VCaP (cell line): ENCODE measurements around the gene TAX1BP3.

ENCODE experiments used
- H3K27ac ChIP-seq: fragments of 450-650 bp; 2 replicates; pipeline ENCODE4 v1.5.1; 2017
- TF ChIP-seq, protein P1 (sequence below): fragments of 450-650 bp; conservative IDR thresholded peaks from 2 replicates; pipeline ENCODE4 v1.5.1; 2017; ENCODE audit warnings: mild to moderate bottlenecking, moderate library complexity

The TAX1BP3 gene

DNA sequence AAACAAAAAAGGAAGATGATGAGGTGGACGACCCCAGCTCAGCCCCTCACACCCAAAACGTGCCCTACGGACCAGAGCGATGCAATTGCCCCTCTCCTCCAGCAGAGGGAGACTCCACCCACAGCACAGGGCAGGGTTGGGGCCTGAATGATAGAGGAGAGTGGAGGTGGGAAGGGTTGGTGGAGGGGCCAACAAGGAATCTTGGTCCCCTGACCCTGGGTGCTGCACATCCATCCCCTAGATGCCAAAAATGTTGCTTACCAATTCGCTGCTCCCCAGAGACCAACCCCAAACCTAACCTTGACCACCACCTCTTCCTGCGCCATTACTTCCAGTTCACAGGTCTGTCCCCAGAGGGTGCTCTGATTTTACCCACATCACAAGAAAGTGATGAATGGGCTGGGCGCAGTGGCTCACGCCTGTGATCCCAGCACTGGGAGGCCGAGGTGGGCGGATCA, 14.7 kb upstream of the TAX1BP3 start:
- TF ChIP-seq, protein P1, sequence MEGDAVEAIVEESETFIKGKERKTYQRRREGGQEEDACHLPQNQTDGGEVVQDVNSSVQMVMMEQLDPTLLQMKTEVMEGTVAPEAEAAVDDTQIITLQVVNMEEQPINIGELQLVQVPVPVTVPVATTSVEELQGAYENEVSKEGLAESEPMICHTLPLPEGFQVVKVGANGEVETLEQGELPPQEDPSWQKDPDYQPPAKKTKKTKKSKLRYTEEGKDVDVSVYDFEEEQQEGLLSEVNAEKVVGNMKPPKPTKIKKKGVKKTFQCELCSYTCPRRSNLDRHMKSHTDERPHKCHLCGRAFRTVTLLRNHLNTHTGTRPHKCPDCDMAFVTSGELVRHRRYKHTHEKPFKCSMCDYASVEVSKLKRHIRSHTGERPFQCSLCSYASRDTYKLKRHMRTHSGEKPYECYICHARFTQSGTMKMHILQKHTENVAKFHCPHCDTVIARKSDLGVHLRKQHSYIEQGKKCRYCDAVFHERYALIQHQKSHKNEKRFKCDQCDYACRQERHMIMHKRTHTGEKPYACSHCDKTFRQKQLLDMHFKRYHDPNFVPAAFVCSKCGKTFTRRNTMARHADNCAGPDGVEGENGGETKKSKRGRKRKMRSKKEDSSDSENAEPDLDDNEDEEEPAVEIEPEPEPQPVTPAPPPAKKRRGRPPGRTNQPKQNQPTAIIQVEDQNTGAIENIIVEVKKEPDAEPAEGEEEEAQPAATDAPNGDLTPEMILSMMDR: peak; percentile 97
- no peak overlapping the region for H3K27ac ChIP-seq

DNA sequence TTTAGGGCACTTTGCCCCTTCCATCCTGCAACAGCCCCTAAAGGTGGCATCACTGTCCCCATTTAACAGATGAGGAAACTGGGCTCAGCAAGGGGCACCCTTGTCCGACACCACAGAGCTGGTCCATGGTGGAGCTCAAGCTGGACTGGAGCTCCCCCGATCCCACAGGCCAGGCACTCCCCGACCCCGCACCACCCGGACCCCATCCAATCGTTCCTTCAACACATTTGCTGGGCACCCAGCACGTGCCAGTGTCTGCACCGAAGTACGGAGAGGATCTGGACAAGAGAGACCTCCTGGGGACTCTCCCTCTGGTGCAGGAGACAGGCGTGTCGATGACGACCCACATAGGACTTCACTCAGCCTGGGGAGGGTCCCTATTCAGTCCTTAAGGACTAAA, 13.7 kb upstream of the TAX1BP3 start:
- TF ChIP-seq, protein P1: no peak
- no peak overlapping the region for H3K27ac ChIP-seq

DNA sequence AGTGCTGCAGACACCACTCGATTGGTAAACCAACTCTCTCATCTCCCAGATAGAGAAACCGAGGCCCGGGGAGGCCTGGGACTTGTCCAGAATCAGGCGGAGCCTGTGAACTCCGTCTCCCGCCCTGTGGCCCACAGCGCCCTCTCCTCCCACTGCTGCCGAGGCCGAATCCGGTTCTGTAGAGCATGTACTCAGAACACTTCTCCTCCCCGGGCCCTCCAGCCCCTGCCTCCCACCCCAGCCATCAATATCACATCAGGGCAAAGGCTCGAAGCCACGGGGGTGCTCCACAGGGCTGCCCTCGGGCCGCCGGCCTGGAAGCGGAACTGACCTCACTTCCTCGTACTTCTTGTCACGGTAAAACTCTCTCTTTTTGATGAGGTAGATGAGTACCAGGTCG, 13.2 kb upstream of the TAX1BP3 start:
- no peak overlapping the region for H3K27ac ChIP-seq
- TF ChIP-seq, protein P1: no peak

DNA sequence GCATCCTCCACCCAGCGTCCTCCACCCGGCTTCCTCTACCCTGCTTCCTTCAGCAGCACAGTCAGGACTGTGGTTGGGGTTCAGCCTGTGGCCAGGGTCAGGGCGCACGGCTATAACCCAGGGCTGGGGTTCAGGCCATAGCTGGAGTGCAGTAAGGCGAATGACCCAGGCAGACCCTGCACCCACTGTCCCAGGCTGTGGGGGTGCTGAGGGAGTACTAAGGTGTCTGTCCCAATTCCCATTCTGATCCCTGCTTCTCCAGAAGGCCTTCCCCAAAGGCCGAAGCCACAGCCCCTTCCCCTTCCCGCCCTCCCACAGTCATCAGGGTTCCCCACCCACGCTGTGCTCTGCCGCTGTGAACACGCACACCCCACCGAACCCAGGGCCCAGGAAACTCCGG, 12.7 kb upstream of the TAX1BP3 start:
- H3K27ac ChIP-seq: no peak overlapping the region
- TF ChIP-seq, protein P1: no peak

DNA sequence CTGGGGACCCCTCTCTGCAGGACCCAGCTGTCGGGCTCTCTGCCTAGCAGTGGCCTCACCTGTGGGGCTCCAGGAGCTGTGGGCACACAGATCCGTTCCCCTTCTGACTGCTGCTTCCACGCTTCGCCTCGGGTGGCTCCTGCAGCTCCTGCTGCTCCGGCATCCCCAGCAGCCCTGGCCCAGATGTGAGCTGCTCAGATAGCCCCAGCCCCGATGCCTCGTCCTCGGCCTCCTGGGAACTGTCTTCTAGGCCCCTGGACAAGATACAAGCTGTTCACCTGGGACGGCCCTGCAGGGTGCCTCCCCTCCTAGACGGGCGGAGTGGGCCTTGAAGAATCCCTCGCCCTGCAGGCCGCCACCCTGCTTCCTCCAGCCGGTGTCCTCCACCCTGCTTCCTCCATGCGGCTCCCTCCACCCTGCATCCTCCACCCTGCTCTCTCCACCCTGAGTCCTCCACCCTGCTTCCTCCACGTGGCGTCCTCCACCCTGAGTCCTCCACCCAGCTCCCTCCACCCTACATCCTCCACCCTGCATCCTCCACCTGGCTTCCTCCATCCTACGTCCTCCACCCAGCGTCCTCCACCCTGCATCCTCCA, 11.3 kb upstream of the TAX1BP3 start:
- TF ChIP-seq, protein P1: no peak
- no peak overlapping the region for H3K27ac ChIP-seq

DNA sequence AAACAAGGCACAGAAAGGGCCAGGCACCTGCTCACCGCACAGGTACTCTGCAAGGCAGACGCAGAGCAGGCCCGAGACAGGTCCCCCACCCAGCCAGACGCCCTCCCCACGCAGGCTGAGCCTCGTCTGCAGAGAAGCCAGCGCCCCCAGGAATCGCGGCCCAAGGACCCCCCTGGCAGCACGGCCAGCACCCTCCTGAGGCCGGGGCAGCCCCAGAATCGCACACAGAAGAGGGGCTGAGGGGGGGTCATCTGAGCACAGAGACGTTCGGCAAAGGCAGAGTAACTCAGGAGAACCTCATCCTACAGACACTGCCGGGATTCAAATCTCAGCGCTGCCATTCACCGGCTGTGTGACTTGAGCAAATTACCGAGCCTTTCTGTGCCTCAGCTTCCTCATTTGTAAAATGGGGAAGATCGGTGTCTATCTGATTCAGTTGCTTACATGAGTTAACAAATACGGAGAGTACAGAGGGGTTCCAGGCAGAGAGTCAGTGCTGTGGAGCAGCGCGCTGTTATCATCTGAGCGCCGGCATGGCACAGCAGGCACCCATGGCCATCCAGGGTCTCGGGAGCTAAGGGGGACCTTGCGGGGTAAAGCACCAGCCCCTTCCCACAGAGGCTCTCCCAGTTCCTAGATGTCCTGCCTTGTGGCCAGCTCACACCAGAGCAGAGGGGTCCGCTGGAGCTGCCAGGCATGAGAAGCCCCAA, 10.6 kb upstream of the TAX1BP3 start:
- H3K27ac ChIP-seq: no peak overlapping the region
- TF ChIP-seq, protein P1: no peak

DNA sequence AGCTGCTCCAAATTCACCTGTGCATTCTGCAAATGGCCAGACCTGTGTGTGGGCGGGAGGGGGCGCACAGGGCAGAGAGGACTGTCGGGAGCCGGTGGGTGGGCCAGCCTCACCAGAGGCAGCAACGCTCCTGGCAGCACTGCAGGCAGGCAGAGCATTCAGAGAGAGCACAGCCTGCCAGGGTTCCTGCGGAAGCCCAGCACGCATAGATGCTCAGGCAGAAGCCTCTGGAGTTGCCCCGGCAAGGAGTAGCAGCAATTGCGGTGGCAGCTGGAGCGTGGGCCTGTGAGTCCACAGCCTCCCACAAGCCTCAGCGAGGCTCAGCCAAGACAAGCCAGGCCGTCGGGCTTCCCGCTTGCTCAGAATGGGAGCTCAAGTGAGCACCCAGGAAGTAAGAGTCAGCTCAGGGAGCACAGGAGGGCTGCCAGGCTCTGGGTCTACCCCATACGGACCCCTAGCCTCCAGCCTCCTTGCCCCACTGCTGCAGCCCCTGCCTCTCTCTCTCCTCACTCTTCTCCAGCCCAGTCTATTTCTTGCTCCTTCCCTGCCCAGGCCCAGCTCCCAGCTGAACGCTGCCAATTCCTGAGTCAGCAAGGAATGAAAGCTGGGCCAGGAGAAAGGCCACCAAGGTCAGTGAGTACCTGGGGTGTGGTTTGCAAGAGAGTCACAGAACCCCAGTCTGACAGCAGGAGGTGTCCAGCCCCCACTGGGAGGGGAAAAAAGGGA, 9.9 kb upstream of the TAX1BP3 start:
- H3K27ac ChIP-seq: no peak overlapping the region
- TF ChIP-seq, protein P1: no peak
